CD4-positive, alpha-beta memory T cell (primary cell): ENCODE data around the gene TGFBI. TPM values are rescaled to one million over a fixed set of nuclear protein-coding genes. Genes with fewer than 3 reads are reported as not detected.
A peak's percentile ranks its signal among the peaks of the same experiment; 100 is the strongest.

Experiments used
- CTCF ChIA-PET: fragments of 350-600 bp; sonication (Branson Sonifier 250); formaldehyde crosslinking; loops from one replicate; lab custom pipeline; 2021; ENCODE audit warnings: inconsistent platforms; ENCODE audit not compliant: partially characterized antibody; lab: Charles Lee
- POLR2A ChIA-PET: fragments of 350-600 bp; sonication (Branson Sonifier 250); formaldehyde crosslinking; loops from one replicate; lab custom pipeline; 2021; ENCODE audit not compliant: partially characterized antibody; lab: Charles Lee
- DNase-seq, 5 donors: peaks; one replicate each; pipeline versions ENCODE4 v3.0.0 to v3.0.0-alpha.2; 2020 to 2022; ENCODE audit warnings: mixed read lengths in 1 of 5
- H3K27ac ChIP-seq: one replicate; pipeline ENCODE4 v1.7.0; 2013; ENCODE audit warnings: low read depth, low read length
- H3K27me3 ChIP-seq: 2 replicates; pipeline ENCODE4 v1.7.0; 2013; ENCODE audit warnings: mild to moderate bottlenecking, low read length, moderate library complexity; ENCODE audit not compliant: insufficient read depth
- H3K36me3 ChIP-seq: 2 replicates; pipeline ENCODE4 v1.7.0; 2013; ENCODE audit warnings: mild to moderate bottlenecking, low read length, moderate library complexity; ENCODE audit not compliant: insufficient read depth
- H3K4me1 ChIP-seq: 2 replicates; pipeline ENCODE4 v1.7.0; 2013; ENCODE audit warnings: mild to moderate bottlenecking, low read length, moderate library complexity; ENCODE audit not compliant: insufficient read depth
- H3K4me3 ChIP-seq, 2 donors: one replicate each; pipeline ENCODE4 v1.7.0; 2013; ENCODE audit warnings: low read length in 2 of 2, mild to moderate bottlenecking in 1 of 2
- H3K9me3 ChIP-seq, 2 donors: one replicate each; pipeline ENCODE4 v1.7.0; 2013; ENCODE audit warnings: low read length in 2 of 2, control low read depth in 1 of 2; ENCODE audit not compliant: control insufficient read depth in 1 of 2
- H3K27ac Mint-ChIP-seq, 7 donors: one replicate each; pipeline ENCODE4 v1.8.0; 2020 to 2021; ENCODE audit warnings: mixed read lengths in 7 of 7, mild to moderate bottlenecking in 6 of 7, inconsistent platforms in 3 of 7, moderate library complexity in 3 of 7
- H3K27me3 Mint-ChIP-seq, 2 donors: one replicate each; pipeline ENCODE4 v1.8.0; 2020 to 2021; ENCODE audit warnings: mixed read lengths in 2 of 2
- H3K36me3 Mint-ChIP-seq, 2 donors: one replicate each; pipeline ENCODE4 v1.8.0; 2020 to 2021; ENCODE audit warnings: mixed read lengths in 2 of 2, inconsistent platforms in 1 of 2, mild to moderate bottlenecking in 1 of 2
- H3K4me1 Mint-ChIP-seq, 4 donors: one replicate each; pipeline ENCODE4 v1.8.0; 2020 to 2021; ENCODE audit warnings: mixed read lengths in 4 of 4, mild to moderate bottlenecking in 1 of 4
- H3K4me3 Mint-ChIP-seq, 8 donors: one replicate each; pipeline ENCODE4 v1.8.0; 2020 to 2021; ENCODE audit warnings: mixed read lengths in 8 of 8, mild to moderate bottlenecking in 7 of 8, moderate library complexity in 6 of 8, inconsistent platforms in 3 of 8
- H3K9me3 Mint-ChIP-seq, 8 donors: one replicate each; pipeline ENCODE4 v1.8.0; 2020 to 2021; ENCODE audit warnings: mixed read lengths in 8 of 8, mild to moderate bottlenecking in 5 of 8, inconsistent platforms in 3 of 8, moderate library complexity in 1 of 8
- intact Hi-C: fragments of 100-400 bp; cut with micrococcal nuclease; formaldehyde crosslinking; loops from one replicate; pipeline ENCODE4 v1.15.1; 2023
- polyA plus RNA-seq, 2 donors: library from polyadenylated mRNA; unstranded; fragments of 300-500 nt; fragmentation: Illumina TruSeq; gene quantifications; one replicate each; pipeline ENCODE4 v1.2.3, GENCODE V29; 2021
- total RNA-seq, 2 experiments: library from RNA; stranded (reverse); gene quantifications; one replicate each; pipeline ENCODE4 v1.2.3, GENCODE V29; 2021

The TGFBI gene
- total and polyA plus RNA-seq, 4 experiments from 2014 or later, result 3.7 to 13.2 (median 10.0) TPM

- Mint-ChIP-seq H3K9me3 (peaks cover 0 to 6% (median 0%) of the 10 kb centered on the region in 8 donors), H3K27ac (peak overlapping the region; percentile 86 to 97 (median 93)), H3K36me3 (peaks cover 1 to 6% of the 10 kb centered on the region in 2 donors), H3K4me3 (peak overlapping the region; percentile 4 to 83 (median 62)), H3K4me1 (peaks cover 25 to 72% (median 40%) of the 10 kb centered on the region in 4 donors), H3K27me3 (no peaks in the 10 kb centered on the region)
- POLR2A ChIA-PET, result interaction anchor here (0.8 to 2.9 kb wide), 4 partner anchors 8 to 58 kb away, joined by 3 to 18 read pairs (median 4); partner anchors contain the start of gene TGFBI
- CTCF ChIA-PET, result interaction anchor here (0.8 to 2.2 kb wide), 7 partner anchors 8 to 92 kb away, joined by 3 to 9 read pairs (median 4); partner anchors contain the start of gene TGFBI
- H3K36me3 ChIP-seq, result no peaks in the 10 kb centered on the region
- intact Hi-C loops, result loop anchor here (5.0 kb wide), 2 partner anchors 46 to 96 kb away; partner anchors contain the start of gene SMAD5
- H3K4me1 ChIP-seq, result peaks cover 42% of the 10 kb centered on the region
- H3K4me3 ChIP-seq, result no peak overlapping the region
- H3K27ac ChIP-seq, result peak overlapping the region; percentile 20
- no peaks in the 10 kb centered on the region for H3K27me3 ChIP-seq
- DNase-seq, result no peak
- H3K9me3 ChIP-seq, result no peaks in the 10 kb centered on the region
These were observed 7.6 kb downstream of the TGFBI start for GRCh38 chr5:136036293-136036911.

GRCh38 chr5:136037001-136037705 is 8.4 kb downstream of the TGFBI start:
- Mint-ChIP-seq H3K36me3 (peaks cover 1 to 6% of the 10 kb centered on the region in 2 donors), H3K27ac (peak overlapping the region; percentile 86 to 97 (median 93)), H3K9me3 (peaks cover 0 to 6% (median 0%) of the 10 kb centered on the region in 8 donors), H3K4me1 (peaks cover 29 to 79% (median 44%) of the 10 kb centered on the region in 4 donors), H3K4me3 (peak overlapping the region; percentile 4 to 83 (median 62)), H3K27me3 (no peaks in the 10 kb centered on the region)
- POLR2A ChIA-PET, result interaction anchor here (0.8 to 2.9 kb wide), 4 partner anchors 9 to 59 kb away, joined by 3 to 18 read pairs (median 4); partner anchors contain the start of gene TGFBI
- H3K9me3 ChIP-seq, result no peaks in the 10 kb centered on the region
- peak; percentile 55 to 70 (median 63) for DNase-seq
- peaks cover 46% of the 10 kb centered on the region for H3K4me1 ChIP-seq
- no peaks in the 10 kb centered on the region for H3K36me3 ChIP-seq
- intact Hi-C loops, result loop anchor here (1.0 to 5.0 kb wide), 3 partner anchors 9 to 95 kb away; partner anchors contain the start of genes SMAD5 and TGFBI
- CTCF ChIA-PET, result interaction anchor here (0.7 to 2.2 kb wide), 8 partner anchors 8 to 59 kb away, joined by 3 to 9 read pairs (median 4); partner anchors contain the start of gene TGFBI
- no peak overlapping the region for H3K4me3 ChIP-seq
- H3K27ac ChIP-seq, result peak overlapping the region; percentile 20
- H3K27me3 ChIP-seq, result no peaks in the 10 kb centered on the region

DNA sequence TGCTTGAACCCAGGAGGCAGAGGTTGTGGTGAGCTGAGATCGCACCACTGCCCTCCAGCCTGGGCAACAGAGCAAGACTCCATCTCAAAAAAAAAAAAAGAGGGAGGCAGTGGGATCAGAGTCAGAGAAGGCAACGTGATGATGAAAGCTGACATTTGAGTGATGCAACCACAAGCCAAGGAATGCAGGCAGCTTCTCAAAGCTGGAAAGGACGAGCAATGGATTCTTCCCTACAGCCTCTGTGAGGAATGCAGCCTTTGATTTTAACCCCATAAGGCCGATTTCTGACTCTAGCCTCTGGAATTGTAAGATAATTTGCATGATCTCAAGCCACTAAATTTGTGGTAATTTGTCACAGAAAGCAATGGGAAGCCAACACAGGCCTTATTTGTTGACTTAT is 9.8 kb downstream of the TGFBI start:
- Mint-ChIP-seq H3K27me3 (no peaks in the 10 kb centered on the region), H3K27ac (peak overlapping the region in 1 of 7 donors; percentile 86), H3K36me3 (peaks cover 1 to 6% of the 10 kb centered on the region in 2 donors), H3K9me3 (peaks cover 0 to 6% (median 0%) of the 10 kb centered on the region in 8 donors), H3K4me1 (peaks cover 37 to 73% (median 53%) of the 10 kb centered on the region in 4 donors), H3K4me3 (no peak overlapping the region)
- DNase-seq, result no peak
- POLR2A ChIA-PET, result no interaction called here
- intact Hi-C loops, result loop anchor here (5.0 kb wide), 2 partner anchors 44 to 94 kb away; partner anchors contain the start of gene SMAD5
- Histone ChIP-seq H3K27me3 (no peaks in the 10 kb centered on the region), H3K27ac (no peak overlapping the region), H3K36me3 (no peaks in the 10 kb centered on the region), H3K9me3 (no peaks in the 10 kb centered on the region), H3K4me1 (peaks cover 54% of the 10 kb centered on the region), H3K4me3 (no peak overlapping the region)
- CTCF ChIA-PET, result interaction anchor here (1.1 kb wide), 1 partner anchor 92 kb away, joined by 3 read pairs; no protein-coding TSS in a partner anchor

DNA sequence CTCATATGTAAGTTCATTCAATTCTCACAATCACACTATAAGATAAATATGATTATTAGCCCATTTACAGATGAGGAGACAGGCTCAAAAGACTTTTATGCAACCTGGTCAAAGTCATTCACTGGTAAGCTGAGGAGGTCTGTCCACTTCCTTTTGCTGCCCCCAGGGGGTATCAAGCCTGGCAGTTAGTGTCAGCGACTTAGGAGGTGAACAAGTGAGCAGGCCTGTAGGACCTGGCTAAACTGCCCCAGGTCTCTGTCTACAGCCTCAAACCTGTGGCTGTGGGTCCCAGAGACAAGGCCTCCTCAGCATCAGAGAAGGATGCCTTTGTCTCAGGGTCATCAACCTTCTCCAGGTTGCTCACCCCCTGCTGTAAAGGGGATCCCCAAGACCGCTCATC is 10.4 kb downstream of the TGFBI start:
- H3K27ac Mint-ChIP-seq, result peak overlapping the region in 2 of 7 donors; percentile 35 to 53
- Histone ChIP-seq H3K4me3 (no peak overlapping the region), H3K9me3 (no peaks in the 10 kb centered on the region), H3K4me1 (peaks cover 49% of the 10 kb centered on the region), H3K27me3 (no peaks in the 10 kb centered on the region), H3K27ac (no peak overlapping the region), H3K36me3 (no peaks in the 10 kb centered on the region)
- H3K4me3 Mint-ChIP-seq, result no peak overlapping the region
- H3K27me3 Mint-ChIP-seq, result no peaks in the 10 kb centered on the region
- peaks cover 0 to 6% (median 0%) of the 10 kb centered on the region in 8 donors for H3K9me3 Mint-ChIP-seq
- no peak for DNase-seq
- ChIA-PET POLR2A (no interaction called here), CTCF (no interaction called here)
- peaks cover 1 to 6% of the 10 kb centered on the region in 2 donors for H3K36me3 Mint-ChIP-seq
- peaks cover 36 to 69% (median 50%) of the 10 kb centered on the region in 4 donors for H3K4me1 Mint-ChIP-seq
- intact Hi-C loops, result loop anchor here (5.0 kb wide), 2 partner anchors 43 to 93 kb away; partner anchors contain the start of gene SMAD5

- peak overlapping the region in 3 of 7 donors; percentile 43 to 82 (median 64) for H3K27ac Mint-ChIP-seq
These were observed 12.1 kb downstream of the TGFBI start for GRCh38 chr5:136040746-136041415.

DNA sequence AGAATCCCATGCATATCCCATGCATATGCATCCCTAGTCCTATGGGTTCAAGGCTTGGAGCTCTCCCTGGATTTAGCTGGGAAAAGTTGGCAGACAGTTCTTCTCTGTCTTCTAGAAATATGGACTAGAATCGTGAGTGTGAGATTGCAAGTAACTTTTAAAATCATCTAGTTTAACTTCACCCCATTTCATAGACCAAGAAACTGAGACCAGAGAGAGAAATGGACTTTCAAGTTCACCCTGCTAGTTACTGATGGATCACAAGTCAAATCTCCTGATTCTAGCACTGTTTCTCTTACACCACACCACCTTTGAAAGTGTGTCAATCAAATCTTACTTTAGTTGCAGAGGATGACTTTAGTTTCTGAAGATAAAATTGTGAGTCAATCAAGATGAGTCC is 13.4 kb downstream of the TGFBI start:
- H3K9me3 Mint-ChIP-seq, result peaks cover 0 to 6% (median 0%) of the 10 kb centered on the region in 8 donors
- Histone ChIP-seq H3K4me3 (no peak overlapping the region), H3K27me3 (no peaks in the 10 kb centered on the region), H3K9me3 (no peaks in the 10 kb centered on the region), H3K27ac (no peak overlapping the region), H3K4me1 (peaks cover 26% of the 10 kb centered on the region), H3K36me3 (no peaks in the 10 kb centered on the region)
- ChIA-PET CTCF (no interaction called here), POLR2A (interaction anchor here (1.2 kb wide), 1 partner anchor 17 kb away, joined by 4 read pairs; no protein-coding TSS in a partner anchor)
- H3K27me3 Mint-ChIP-seq, result no peaks in the 10 kb centered on the region
- DNase-seq, result no peak
- H3K4me1 Mint-ChIP-seq, result peaks cover 22 to 45% (median 30%) of the 10 kb centered on the region in 4 donors
- H3K4me3 Mint-ChIP-seq, result peak overlapping the region in 2 of 8 donors; percentile 3 to 28
- intact Hi-C loops, result no loop called here
- peaks cover 1 to 6% of the 10 kb centered on the region in 2 donors for H3K36me3 Mint-ChIP-seq
- peak overlapping the region; percentile 74 to 87 (median 84) for H3K27ac Mint-ChIP-seq

More at GRCh38 chr5:136040746-136041415, 12.1 kb downstream of the TGFBI start:
- Histone ChIP-seq H3K4me3 (no peak overlapping the region), H3K4me1 (peaks cover 38% of the 10 kb centered on the region), H3K27ac (no peak overlapping the region), H3K9me3 (no peaks in the 10 kb centered on the region), H3K36me3 (no peaks in the 10 kb centered on the region), H3K27me3 (no peaks in the 10 kb centered on the region)
- DNase-seq, result no peak
- Mint-ChIP-seq H3K4me1 (peaks cover 32 to 57% (median 42%) of the 10 kb centered on the region in 4 donors), H3K27me3 (no peaks in the 10 kb centered on the region), H3K9me3 (peaks cover 0 to 6% (median 0%) of the 10 kb centered on the region in 8 donors), H3K36me3 (peaks cover 1 to 6% of the 10 kb centered on the region in 2 donors), H3K4me3 (peak overlapping the region in 1 of 8 donors; percentile 20)
- intact Hi-C loops, result no loop called here
- ChIA-PET CTCF (no interaction called here), POLR2A (interaction anchor here (1.2 kb wide), 1 partner anchor 16 kb away, joined by 4 read pairs; no protein-coding TSS in a partner anchor)
